SIG-M5 (cell line): ENCODE measurements around the gene CLIC4.
"Not testable (repeated sequence)": the region's sequence is repeated elsewhere in the genome, so short reads cannot be mapped to it uniquely, and the experiment has no call there.

Experiments used
- DNase-seq: peaks from one replicate; lab custom pipeline; 2025; lab: John Stamatoyannopoulos, UW

CLIC4 gene

GRCh38 chr1:24744911-24745710 lies at the start of gene CLIC4:
Gene CLIC4 (plus strand): TSS chr1:24745447. CDS start chr1:24745554, 107 bp downstream.
- DNase-seq, result peak; percentile 91

- no peak for DNase-seq
Observed at GRCh38 chr1:24696041-24696755, 49.0 kb upstream of the CLIC4 start.

DNA sequence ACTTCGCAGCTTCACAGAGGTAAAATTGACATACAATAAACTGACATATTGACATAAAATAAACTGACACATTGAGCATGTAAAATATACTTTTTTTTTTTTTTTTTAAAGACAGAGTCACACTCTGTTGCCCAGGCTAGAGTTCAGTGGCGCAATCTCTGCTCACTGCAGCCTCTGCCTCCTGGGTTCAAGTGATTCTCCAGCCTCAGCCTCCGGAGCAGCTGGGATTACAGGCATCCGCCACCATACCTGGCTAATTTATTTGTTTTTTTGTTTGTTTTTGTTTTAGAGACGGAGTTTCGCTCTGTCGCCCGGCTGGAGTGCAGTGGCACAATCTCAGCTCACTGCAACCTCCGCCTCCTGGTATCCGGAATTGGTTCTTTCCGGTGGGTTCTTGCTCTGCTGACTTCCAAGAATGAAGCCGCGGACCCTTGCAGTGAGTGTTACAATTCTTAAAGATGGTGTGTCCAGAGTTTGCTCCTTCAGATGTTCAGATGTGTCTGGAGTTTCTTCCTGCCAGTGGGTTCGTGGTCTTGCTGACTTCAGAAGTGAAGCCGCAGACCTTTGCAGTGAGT lies 48.4 kb upstream of the CLIC4 start:
- DNase-seq, result no peak

- not testable (repeated sequence) for DNase-seq
Observed at GRCh38 chr1:24697453-24698001, 47.7 kb upstream of the CLIC4 start.

DNA sequence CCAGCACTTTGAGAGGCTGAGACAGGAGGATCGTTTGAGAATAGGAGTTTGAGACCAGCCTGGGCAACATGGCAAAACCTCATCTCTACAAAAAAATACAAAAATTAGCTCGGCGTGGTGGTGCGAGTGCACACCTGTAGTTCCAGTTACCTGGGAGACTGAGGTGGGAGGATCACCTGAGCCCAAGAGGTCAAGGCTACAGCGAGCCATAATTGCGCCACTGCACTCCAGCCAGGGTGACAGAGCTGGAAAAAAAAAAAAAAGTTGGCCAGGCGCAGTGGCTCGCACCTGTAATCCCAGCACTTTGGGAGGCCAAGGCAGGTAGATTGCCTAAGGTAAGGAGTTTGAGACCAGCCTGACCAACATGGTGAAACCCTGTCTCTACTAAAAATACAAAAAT lies 46.9 kb upstream of the CLIC4 start:
- not testable (repeated sequence) for DNase-seq

DNA sequence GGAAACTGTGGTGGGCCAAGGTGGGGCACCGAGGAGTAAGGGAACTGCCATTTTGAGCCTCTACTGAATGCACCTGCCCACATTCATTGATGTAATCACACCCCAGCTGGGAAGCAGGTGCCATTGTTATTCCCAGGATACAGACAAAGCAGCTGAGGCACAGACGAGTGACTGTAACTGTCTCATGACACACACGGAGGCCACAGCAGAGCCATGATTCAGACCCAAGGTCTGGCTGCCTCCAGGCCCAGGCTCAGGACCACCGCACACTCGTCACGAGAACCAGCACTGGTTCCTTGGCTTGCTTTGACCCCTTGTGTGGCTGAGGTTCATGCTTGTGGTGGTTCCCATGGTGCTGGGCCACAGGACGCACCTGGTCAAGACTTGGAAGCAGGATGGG lies 45.6 kb upstream of the CLIC4 start:
- no peak for DNase-seq

- DNase-seq, result no peak
Observed at GRCh38 chr1:24702511-24703293, 42.5 kb upstream of the CLIC4 start.

GRCh38 chr1:24704411-24705259 lies 40.6 kb upstream of the CLIC4 start:
- no peak for DNase-seq

- DNase-seq, result no peak
Observed at GRCh38 chr1:24705260-24706073, 39.8 kb upstream of the CLIC4 start.

- not testable (repeated sequence) for DNase-seq
Observed at GRCh38 chr1:24706074-24706389, 39.2 kb upstream of the CLIC4 start.

DNA sequence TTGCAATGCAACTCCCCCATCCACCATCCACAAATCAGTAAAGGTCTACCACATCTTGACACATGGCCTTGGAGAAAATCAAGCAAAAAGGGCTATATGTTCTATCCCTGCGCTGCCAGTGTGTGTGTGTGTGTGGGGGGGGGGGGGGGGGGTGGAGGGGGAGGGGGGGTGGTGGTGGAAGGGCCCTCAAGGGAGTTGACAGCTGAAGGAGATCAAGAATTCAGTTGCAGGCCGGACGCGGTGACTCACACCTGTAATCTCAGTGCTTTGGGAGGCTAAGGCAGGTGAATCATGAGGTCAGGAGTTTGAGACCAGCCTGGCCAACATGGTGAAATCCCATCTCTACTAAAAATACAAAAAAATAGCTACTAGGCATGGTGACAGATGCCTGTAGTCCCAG lies 37.6 kb upstream of the CLIC4 start:
- no peak for DNase-seq

DNA sequence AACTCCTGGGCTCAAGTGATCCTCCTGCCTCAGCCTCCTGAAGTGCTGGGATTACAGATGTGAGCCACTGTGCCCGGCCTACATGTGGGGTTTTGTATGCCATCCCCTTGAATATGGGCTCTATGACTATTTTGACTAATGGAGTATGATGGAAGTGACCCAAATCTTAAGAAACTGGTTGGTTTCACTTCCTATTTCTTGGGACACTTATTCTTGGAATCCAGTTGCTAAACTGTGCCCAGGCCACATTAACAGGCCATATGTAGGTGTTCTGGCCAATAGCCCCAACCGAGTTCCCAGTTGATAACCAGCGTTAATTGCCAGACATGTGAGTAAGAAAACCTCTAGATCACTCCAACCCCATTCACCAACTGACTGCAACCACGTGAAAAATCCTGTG lies 36.3 kb upstream of the CLIC4 start:
- peak; percentile 63 for DNase-seq

GRCh38 chr1:24709791-24710441 lies 35.3 kb upstream of the CLIC4 start:
- no peak for DNase-seq

- DNase-seq, result no peak
Observed at GRCh38 chr1:24711329-24711728, 33.9 kb upstream of the CLIC4 start.

DNA sequence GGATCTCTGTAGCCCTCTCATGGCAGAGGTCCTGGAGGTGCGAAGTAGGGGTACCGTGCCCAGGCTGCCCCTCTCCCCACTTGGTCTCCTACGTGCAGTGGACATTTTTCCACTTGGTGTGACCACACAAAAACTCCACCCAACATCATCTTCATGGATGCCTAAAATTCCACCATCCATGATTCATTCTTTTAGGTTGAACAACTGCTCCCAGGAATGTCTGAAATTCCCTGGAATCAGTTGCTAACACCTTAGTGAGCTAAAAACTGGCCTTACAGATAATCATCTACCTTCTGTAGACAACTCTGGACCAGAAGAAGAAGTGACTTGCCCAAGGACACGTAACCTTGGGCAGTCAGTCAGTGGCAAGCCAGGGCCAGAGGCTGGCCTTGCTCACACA lies 32.1 kb upstream of the CLIC4 start:
- DNase-seq, result no peak

- no peak for DNase-seq
Observed at GRCh38 chr1:24713736-24714135, 31.5 kb upstream of the CLIC4 start.

- DNase-seq, result no peak
Observed at GRCh38 chr1:24714859-24715520, 30.3 kb upstream of the CLIC4 start.

DNA sequence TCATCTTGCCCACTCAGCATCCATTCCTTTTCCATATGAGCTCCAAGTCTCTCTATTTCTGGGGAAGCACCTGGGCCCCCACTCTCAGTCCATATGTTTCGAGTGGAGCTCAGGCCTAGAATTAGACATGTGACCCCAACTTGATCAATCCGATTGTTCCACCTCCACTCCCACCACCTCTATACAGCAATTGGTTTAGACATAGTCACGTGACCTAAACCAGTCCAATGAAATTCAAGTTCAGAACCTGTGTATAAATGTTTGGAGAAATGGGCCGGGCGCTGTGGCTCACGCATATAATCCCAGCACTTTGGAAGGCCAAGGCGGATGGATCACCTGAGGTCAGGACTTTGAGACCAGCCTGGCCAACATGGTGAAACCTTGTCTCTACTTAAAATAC lies 29.6 kb upstream of the CLIC4 start:
- no peak for DNase-seq
